ENCODE results near the gene WDR88. TPM values are rescaled to one million over a fixed set of nuclear protein-coding genes. Genes with fewer than 3 reads are reported as not detected.

Gene WDR88
- total and polyA plus RNA-seq, 8 donors = not detected

GRCh38 chr19:33175886-33176669 lies 44.2 kb downstream of the WDR88 start:
- TF ChIP-seq CTCF (IDR thresholded peaks at IDR 0.05) = no peak
- no peak for TF ChIP-seq EP300 (IDR thresholded peaks at IDR 0.05)
- TF ChIP-seq POLR2A (IDR thresholded peaks at IDR 0.05) = no peak
- no peak for TF ChIP-seq POLR2AphosphoS5 (IDR thresholded peaks at IDR 0.05)

GRCh38 chr19:33176670-33177416 lies 44.9 kb downstream of the WDR88 start:
- Histone ChIP-seq H3K27me3 (no peaks in the 10 kb centered on the region), H3K9me3 (no peaks in the 10 kb centered on the region), H3K4me1 (peaks cover 17 to 43% (median 35%) of the 10 kb centered on the region in 4 donors), H3K36me3 (no peaks in the 10 kb centered on the region), H3K27ac (peak overlapping the region; percentile 86 to 98 (median 95)), H3K4me3 (peak overlapping the region; percentile 64 to 87 (median 75))
- 0 to 1% (median 0%) methylated on average over 43 to 65 of the region's 65 CpGs for WGBS, 5 donors
- intact Hi-C loops (cut with DNase I; ENCODE audit: low total_unique reads) = no loop called here
- TF ChIP-seq EP300 (IDR thresholded peaks at IDR 0.05) (no peak), CTCF (IDR thresholded peaks at IDR 0.05) (peak in 2 of 7 experiments; percentile 7 to 16), POLR2AphosphoS5 (IDR thresholded peaks at IDR 0.05) (peak; percentile 79 to 96 (median 89)), POLR2A (IDR thresholded peaks at IDR 0.05) (peak in 2 of 4 donors; percentile 42 to 44)
- peak; percentile 98 for DNase-seq

More at GRCh38 chr19:33175886-33176669, 44.2 kb downstream of the WDR88 start:
- intact Hi-C loops (cut with DNase I; ENCODE audit: low total_unique reads) = no loop called here
- Histone ChIP-seq H3K4me1 (peaks cover 17 to 43% (median 35%) of the 10 kb centered on the region in 4 donors), H3K9me3 (no peaks in the 10 kb centered on the region), H3K36me3 (no peaks in the 10 kb centered on the region), H3K27me3 (no peaks in the 10 kb centered on the region), H3K27ac (peak overlapping the region; percentile 86 to 98 (median 95)), H3K4me3 (peak overlapping the region; percentile 64 to 87 (median 75))
- DNase-seq = peak in 1 of 2 donors; percentile 68
- 6 to 11% (median 8%) methylated on average over 22 to 25 of the region's 25 CpGs for WGBS, 5 donors

- peaks cover 17 to 43% (median 35%) of the 10 kb centered on the region in 4 donors for H3K4me1 ChIP-seq
- TF ChIP-seq EP300 (IDR thresholded peaks at IDR 0.05) (no peak), CTCF (IDR thresholded peaks at IDR 0.05) (peak in 4 of 7 experiments; percentile 4 to 47 (median 24)), POLR2A (IDR thresholded peaks at IDR 0.05) (no peak), POLR2AphosphoS5 (IDR thresholded peaks at IDR 0.05) (no peak)
- no peak for DNase-seq
- no peaks in the 10 kb centered on the region for H3K36me3 ChIP-seq
- no peaks in the 10 kb centered on the region for H3K9me3 ChIP-seq
- intact Hi-C loops (cut with DNase I; ENCODE audit: low total_unique reads) = no loop called here
- WGBS, 5 donors = 0 to 1% (median 0%) methylated on average over 15 to 38 of the region's 38 CpGs
- peak overlapping the region; percentile 79 to 98 (median 93) for H3K27ac ChIP-seq
- no peaks in the 10 kb centered on the region for H3K27me3 ChIP-seq
- H3K4me3 ChIP-seq = peak overlapping the region; percentile 64 to 87 (median 75)
These were observed 45.6 kb downstream of the WDR88 start for GRCh38 chr19:33177417-33177979.
